ENCODE measurements around the gene KIF12. TPM values are rescaled to one million over a fixed set of nuclear protein-coding genes. Genes with fewer than 3 reads are reported as not detected.
A peak's percentile ranks its signal among the peaks of the same experiment; 100 is the strongest.

The KIF12 gene
- total and polyA plus RNA-seq, 2 of the 8 experiments (the other 6 are each of a cell fraction or from before 2014, with no cell fraction given): 2.9 to 3.9 TPM

- peaks cover 0 to 2% (median 0%) of the 10 kb centered on the region in 4 experiments; a peak in 2 of 7 replicates for H3K4me1 ChIP-seq (replicated peaks in 1 of 4; ENCODE audit: control insufficient read depth in 3 of 4, insufficient read depth in 4 of 4, low read length in 3 of 4)
- no peak for FAIRE-seq
Observed at GRCh38 chr9:114132550-114132918, 33.4 kb upstream of the KIF12 start.

More at GRCh38 chr9:114132550-114132918, 33.4 kb upstream of the KIF12 start:
- DNase-seq (ENCODE audit: low read depth in 1 of 2, low spot score in 2 of 2): no peak
- Histone ChIP-seq H3K18ac (ENCODE audit: extremely low read depth, low read length) (0 out of 2 replicates have a peak overlapping the region, but pooled peaks have one; percentile 6), H3K36me3 (ENCODE audit: control insufficient read depth in 2 of 4, insufficient read depth in 4 of 4, low read length in 3 of 4) (no peaks in the 10 kb centered on the region), H2BK5ac (ENCODE audit: low read depth, low read length) (no peak overlapping the region), H3K4ac (replicated peaks; ENCODE audit: insufficient read length, low read depth, low read length) (no peak overlapping the region), H3K79me1 (ENCODE audit: low read depth, low read length) (no peaks in the 10 kb centered on the region), H4K20me1 (replicated peaks in 1 of 2; ENCODE audit: control insufficient read depth in 1 of 2, insufficient read depth in 2 of 2, low read length in 2 of 2) (no peaks in the 10 kb centered on the region), H4K5ac (ENCODE audit: insufficient read length, low read depth, low read length) (no peak overlapping the region), H4K8ac (ENCODE audit: extremely low read depth, insufficient read depth, low read length) (no peak overlapping the region), H3K14ac (ENCODE audit: insufficient read length) (no peak overlapping the region), H2BK120ac (replicated peaks; ENCODE audit: low read depth, low read length) (no peak overlapping the region), H2AFZ (ENCODE audit: low read length) (0 out of 2 replicates have a peak overlapping the region, but pooled peaks have one; percentile 40), H2BK15ac (ENCODE audit: low read length) (no peak overlapping the region), H3K4me3 (ENCODE audit: extremely low read depth in 1 of 4, insufficient read depth in 2 of 4, low read depth in 3 of 4, low read length in 4 of 4) (no peak overlapping the region), H3K9me3 (ENCODE audit: insufficient read depth in 2 of 2, low read depth in 1 of 2, low read length in 1 of 2) (no peaks in the 10 kb centered on the region), H3K27me3 (replicated peaks in 1 of 4; ENCODE audit: control insufficient read depth in 3 of 4, extremely low read depth in 1 of 4, insufficient read depth in 3 of 4, low read length in 3 of 4) (no peaks in the 10 kb centered on the region; a peak in 1 of 7 replicates), H3K4me2 (ENCODE audit: insufficient read depth in 1 of 2, low read depth in 2 of 2, low read length in 2 of 2) (no peak overlapping the region), H2BK20ac (ENCODE audit: low read length) (no peak overlapping the region), H3K27ac (ENCODE audit: low read depth, low read length) (no peak overlapping the region), H3K56ac (replicated peaks; ENCODE audit: insufficient read length, low read depth, low read length) (no peak overlapping the region), H2AK5ac (ENCODE audit: low read depth, low read length) (peak overlapping the region; percentile 76; the same call in 1 of the 2 replicates), H4K91ac (replicated peaks; ENCODE audit: insufficient read length, low read length) (no peak overlapping the region), H3K23me2 (ENCODE audit: low read depth, low read length) (peaks cover 2% of the 10 kb centered on the region; the same call in 1 of the 2 replicates), H3K23ac (ENCODE audit: insufficient read length) (no peak overlapping the region), H3K9ac (replicated peaks in 1 of 4; ENCODE audit: extremely low read depth in 1 of 4, low read depth in 3 of 4, low read length in 3 of 4) (no peak overlapping the region), H3K79me2 (ENCODE audit: control insufficient read depth in 1 of 2, insufficient read depth in 2 of 2, low read length in 2 of 2) (no peaks in the 10 kb centered on the region), H2BK12ac (ENCODE audit: low read depth, low read length) (no peak overlapping the region)
- ChIA-PET CTCF (ENCODE audit: partially characterized antibody) (interaction anchor here (0.8 to 4.4 kb wide), 10 partner anchors 9 to 172 kb away, joined by 3 to 24 read pairs (median 4); no protein-coding TSS in a partner anchor), POLR2A (ENCODE audit: partially characterized antibody) (interaction anchor here (0.7 to 1.3 kb wide), 4 partner anchors 9 to 23 kb away, joined by 3 read pairs; partner anchors contain the start of gene COL27A1)
- no peak for TF ChIP-seq CBX5 (IDR thresholded peaks at IDR 0.05; ENCODE audit: low read depth, low read length)
- TF ChIP-seq CEBPB (IDR thresholded peaks at IDR 0.05; ENCODE audit: low read depth, low read length): no peak
- TF ChIP-seq CREB1 (IDR thresholded peaks at IDR 0.05): no peak
- TF ChIP-seq KDM1A (IDR thresholded peaks at IDR 0.05; ENCODE audit: borderline replicate concordance, low read length): no peak
- TF ChIP-seq BRCA1 (IDR thresholded peaks at IDR 0.05; ENCODE audit: low read depth, low read length): no peak
- TF ChIP-seq MAFK (IDR thresholded peaks at IDR 0.05; ENCODE audit: low read depth, low read length): no peak
- TF ChIP-seq, protein P1, sequence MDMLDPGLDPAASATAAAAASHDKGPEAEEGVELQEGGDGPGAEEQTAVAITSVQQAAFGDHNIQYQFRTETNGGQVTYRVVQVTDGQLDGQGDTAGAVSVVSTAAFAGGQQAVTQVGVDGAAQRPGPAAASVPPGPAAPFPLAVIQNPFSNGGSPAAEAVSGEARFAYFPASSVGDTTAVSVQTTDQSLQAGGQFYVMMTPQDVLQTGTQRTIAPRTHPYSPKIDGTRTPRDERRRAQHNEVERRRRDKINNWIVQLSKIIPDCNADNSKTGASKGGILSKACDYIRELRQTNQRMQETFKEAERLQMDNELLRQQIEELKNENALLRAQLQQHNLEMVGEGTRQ (IDR thresholded peaks at IDR 0.05; ENCODE audit: low read length): no peak
- TF ChIP-seq CTBP2 (IDR thresholded peaks at IDR 0.05; ENCODE audit: borderline replicate concordance, insufficient read depth, insufficient read length, low read length): no peak
- no peak for TF ChIP-seq ZNF274 (IDR thresholded peaks at IDR 0.05; ENCODE audit: borderline replicate concordance, extremely low read depth, low read length)
- no peak for TF ChIP-seq YY1 (IDR thresholded peaks at IDR 0.05; ENCODE audit: low read depth, low read length)
- TF ChIP-seq SP2 (IDR thresholded peaks at IDR 0.05; ENCODE audit: low read length): no peak
- no peak for TF ChIP-seq RBBP5 (IDR thresholded peaks at IDR 0.05; ENCODE audit: borderline replicate concordance, low read depth, low read length)
- TF ChIP-seq SIRT6 (IDR thresholded peaks at IDR 0.05; ENCODE audit: low read length): no peak
- WGBS, 2 experiments (ENCODE audit: extremely low coverage in 1 of 2, insufficient coverage in 1 of 2, insufficient read length in 1 of 2, insufficient replicate concordance in 2 of 2, low coverage in 1 of 2, low lambda C conversion rate in 2 of 2, missing lambda C conversion rate in 1 of 2): 97% methylated on average over 7 of the region's 7 CpGs; no CpG with 5 or more reads in 1 of the 2 experiments

Data from H1 (cell line).